NCI-H1417 (cell line): ENCODE results near the gene KDM6B.
A peak's percentile ranks its signal among the peaks of the same experiment; 100 is the strongest.

ENCODE experiments used
- DNase-seq, 3 experiments: peaks; one replicate each; lab custom pipeline; 2025; lab: John Stamatoyannopoulos, UW

Gene KDM6B

DNA sequence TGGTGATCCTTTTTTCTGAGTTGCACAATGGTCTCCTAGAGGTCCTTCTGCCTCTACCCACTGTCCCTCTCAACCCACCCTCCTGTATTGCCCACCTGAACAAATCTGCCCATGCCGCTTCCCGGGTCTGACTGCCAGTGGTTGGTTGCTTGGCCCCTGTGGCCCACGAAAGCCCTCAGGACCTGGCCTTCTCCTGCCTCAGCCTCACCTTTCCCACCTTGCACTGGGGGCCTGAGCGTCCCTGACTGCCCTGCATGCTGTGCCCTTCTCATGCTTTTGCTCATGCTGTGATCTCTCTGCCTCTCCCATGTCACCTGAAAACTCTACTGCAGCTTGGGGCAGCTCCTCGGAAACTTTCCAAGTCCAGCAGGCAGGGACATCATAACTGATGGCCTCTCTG, 13.8 kb upstream of the KDM6B start:
- DNase-seq = no peak

DNA sequence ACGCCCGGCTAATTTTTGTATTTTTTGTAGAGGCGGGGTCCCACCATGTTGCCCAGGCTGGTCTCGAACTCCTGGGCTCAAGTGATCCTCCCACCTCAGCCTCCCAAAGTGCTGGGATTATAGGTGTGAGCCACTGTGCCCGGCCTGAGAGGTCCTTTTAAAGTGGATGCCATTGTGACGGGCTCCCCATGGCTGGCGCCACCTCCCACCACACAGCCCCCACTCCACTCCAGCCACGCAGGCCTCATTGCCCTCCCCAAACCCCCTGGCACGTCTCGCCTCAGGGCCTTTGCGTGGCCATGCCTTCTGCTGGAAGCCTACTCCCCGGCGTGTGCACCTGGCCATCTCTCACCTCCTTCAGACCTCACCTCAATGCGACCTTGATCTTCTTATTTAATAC, 11.9 kb upstream of the KDM6B start:
- DNase-seq = no peak

DNA sequence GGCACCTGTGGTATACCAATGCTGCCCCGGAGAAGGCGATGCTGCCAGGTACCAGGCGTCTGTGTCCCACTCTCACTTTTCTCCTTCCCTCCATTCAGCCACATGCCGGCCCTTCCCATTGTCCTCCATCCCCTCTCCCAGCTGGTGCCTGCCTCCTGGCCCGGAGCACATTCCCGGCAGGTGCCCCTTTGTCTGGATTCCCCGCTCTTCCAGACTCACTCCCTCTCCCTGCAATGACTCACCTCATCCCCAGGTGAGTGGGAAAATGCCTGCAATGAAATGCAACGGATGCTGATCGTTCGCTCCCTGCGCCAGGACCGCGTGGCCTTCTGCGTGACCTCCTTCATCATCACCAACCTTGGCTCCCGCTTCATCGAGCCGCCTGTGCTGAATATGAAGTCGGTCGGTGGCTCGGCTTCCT, 10.4 kb upstream of the KDM6B start:
- DNase-seq = peak in 1 of 3 experiments; percentile 3

DNA sequence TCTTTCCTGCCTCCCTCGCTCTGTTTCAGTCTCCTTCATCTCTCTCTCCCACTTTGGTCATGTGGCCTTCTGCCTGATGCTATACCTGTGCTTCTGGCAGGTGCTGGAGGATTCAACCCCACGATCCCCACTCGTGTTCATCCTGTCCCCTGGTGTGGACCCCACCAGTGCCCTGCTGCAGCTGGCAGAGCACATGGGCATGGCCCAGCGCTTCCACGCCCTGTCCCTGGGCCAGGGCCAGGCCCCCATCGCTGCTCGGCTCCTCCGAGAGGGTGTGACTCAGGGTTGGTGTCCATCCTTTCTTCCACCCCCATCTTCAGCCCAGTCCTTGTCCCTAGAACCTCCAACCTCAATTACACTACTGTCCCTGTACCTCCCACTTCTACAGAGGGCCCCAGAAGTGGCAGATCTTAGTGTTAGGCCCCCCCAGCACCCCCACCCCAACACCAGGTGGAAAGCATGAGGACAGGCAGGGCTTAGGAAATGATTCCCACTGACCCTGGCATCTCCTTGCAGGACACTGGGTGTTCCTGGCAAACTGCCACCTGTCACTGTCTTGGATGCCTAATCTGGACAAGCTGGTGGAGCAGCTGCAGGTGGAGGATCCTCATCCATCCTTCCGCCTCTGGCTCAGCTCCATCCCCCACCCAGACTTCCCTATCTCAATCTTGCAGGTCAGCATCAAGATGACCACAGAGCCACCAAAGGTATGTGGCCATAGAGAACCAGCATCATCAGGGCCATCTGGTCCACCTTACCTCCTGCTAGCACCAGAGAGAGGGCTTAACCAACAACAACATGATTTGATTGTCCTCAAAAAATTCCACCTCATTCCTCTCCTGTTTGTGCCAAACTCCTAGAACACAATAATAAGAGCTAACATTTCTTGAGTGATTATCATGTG, 9.7 kb upstream of the KDM6B start:
- DNase-seq = no peak

DNA sequence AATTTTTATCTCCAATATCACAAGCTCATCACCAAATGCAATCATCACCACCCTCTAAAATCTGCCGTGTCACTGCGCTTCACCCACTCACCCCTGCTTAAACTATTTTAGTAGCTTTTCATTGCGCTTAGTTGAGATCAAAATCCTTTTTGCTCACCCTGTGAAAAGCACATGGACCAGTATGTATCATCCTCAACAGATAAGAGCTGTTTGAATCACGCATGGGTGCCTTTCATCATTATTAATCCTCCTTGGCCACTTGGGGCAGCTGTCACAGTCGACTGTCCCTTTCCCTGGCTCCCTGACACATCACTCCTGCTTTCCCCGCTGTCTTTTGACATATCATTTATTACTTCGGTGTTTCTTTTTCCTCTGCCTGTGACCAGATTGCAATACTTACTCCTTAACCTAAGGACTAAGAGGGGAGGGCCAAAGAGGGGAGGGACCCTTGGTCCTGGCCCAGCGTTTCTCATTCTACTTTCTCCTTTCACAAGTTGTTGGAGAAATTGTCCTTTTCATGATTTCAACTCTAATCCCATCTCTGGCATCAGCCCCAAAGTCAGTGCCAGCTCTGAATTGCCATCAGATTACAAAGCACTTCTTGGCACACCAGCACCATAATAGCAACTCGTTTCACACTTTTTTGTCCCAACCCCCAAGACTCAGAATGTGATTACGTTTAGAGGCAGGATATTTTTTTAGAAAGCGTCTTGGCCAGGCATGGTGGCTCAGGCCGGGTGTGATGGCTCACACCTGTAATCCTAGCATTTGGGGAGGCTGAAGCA, 8.6 kb upstream of the KDM6B start:
- peak in 2 of 3 experiments; percentile 1 to 8 for DNase-seq

DNA sequence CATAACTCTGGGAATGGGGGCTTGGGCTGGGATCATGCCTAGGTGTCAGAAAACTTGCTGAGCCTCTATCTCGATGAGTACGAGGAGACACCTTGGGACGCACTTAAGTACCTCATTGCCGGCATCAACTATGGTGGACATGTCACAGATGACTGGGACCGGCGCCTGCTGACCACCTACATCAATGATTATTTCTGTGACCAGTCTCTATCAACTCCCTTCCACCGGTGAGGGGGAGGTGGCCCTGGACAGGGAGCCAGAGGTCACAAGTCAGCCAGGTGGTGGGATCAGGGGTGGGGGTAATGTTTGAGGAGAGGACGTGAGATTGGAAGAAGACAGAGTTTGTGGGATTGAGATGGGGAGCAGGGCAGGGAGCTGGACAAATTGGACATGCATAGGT, 3.4 kb upstream of the KDM6B start:
- DNase-seq = no peak

DNA sequence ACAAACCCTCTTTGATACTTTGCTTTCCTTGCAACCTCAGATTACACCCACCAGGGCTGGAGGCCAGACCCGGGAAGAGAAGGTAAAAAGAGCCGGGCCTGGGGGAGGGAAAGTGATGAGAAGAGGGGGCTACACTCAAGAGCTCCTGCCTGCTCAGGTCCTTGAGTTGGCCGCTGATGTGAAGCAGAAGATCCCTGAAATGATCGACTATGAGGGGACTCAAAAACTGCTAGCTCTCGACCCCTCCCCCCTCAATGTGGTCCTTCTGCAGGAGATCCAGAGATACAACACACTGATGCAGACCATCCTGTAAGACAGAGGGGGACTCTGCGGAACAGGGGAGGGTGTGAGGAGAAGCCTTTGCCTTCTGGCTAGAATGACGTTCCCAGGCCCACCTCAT, 2.8 kb upstream of the KDM6B start:
- DNase-seq = no peak

DNA sequence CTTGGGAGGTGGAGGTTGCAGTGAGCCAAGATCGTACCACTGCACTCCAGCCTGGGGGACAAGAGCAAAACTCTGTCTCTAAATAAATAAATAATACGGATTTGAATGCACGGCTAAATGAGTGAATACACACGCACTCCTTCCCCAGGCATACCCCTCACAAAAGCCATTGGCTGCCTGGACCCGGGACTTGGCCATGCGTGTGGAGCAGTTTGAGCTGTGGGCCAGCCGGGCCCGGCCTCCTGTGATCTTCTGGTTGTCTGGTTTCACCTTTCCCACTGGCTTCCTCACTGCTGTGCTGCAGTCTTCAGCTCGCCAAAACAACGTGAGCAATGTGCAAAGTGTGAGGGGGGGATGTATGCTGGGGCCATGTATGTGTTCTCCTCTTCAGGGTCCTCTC, 1.6 kb upstream of the KDM6B start:
- no peak for DNase-seq

DNA sequence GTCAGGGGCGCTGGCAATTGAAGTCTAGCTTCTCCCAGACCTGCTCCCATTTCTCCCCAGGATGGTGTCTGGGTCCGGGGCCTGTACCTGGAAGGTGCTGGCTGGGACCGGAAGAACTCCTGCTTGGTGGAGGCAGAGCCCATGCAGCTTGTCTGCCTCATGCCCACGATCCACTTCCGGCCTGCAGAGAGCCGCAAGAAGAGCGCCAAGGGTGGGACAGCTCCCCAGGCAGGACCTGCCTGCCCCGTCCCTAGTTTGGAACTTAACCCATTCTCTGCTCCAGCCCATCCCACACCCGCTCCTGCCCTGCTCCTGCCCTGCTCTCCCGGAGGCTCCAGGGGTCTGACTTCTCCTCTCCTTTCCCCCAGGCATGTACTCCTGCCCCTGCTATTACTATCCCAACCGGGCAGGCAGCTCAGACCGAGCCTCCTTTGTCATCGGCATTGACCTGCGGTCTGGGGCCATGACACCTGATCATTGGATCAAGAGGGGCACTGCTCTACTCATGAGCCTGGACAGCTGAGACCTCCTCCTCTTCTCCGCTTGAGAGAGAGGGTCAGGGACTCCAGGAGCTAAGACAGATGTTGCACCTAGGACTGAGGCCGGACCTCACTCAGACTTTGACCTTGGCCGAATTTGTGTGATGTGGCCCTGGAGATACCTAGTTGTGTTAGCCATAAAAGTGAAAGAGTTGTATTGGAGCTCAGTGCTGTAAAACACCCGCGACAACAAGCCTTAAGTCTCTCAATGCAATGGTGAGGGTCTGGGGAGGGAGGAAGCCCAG, 814 bp upstream of the KDM6B start:
- DNase-seq = no peak

DNA sequence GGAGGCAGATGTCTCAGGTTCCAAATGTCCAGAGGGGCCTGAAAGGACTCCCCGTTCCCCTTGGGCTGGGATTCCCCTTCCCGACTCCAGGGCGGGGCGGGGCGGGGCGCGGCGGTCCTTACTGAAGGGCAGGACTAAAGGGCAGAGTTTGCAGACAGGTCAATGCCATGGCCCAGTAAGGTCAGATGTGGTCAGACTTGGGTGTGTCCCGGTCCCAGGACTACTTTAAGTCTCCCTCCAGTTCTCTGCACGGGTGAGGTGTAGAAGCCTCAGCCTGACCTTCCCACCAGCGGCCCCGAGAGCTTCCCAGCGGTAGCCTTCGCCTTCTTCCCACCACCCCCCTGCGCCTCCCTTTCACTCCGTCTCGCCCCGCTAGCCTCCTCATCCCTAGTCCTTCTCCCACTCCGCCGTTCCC, 532 bp downstream of the KDM6B start:
- no peak for DNase-seq

DNA sequence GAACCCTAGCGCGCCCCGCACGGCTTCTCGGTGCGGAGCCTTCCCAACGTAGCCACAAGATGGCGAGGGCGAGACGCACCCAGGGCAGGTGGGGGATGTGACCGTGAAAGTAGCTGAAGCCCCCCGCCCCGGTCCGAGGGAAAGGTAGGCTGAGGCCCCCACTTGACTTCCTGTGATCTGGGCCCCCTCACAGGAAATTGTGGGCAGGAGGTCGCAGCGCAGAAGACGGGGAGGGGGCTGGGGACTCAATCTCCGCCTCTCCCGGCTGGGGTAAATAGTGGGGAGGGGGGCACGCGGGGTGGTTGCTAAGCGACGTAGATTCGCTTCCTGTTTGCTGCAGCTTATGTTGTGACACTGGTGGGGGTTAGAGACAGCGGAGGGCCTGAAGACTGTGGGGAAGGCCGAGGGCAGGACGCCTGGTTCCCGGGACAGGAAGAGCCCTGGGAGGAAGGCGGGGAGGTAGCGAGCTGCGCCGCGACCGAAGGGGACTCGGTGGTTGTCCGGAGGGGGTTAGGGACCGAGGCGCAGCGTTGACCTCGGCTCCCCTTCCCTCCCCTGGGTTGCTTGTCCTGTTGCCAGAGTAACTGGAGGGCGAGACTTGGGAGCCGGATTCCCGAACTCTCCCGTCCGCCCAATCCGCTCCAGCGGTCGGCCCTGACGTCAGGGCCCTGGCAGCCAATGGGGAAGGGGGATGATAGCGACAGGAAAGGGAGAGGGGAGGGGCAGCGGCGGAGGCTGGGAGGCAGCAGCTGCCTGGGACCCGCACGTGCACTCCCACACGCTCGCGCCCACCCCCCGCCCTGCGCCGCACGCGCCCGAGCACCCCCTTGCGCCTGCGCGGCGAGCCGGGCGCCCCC, 1.2 kb downstream of the KDM6B start:
- DNase-seq = peak; percentile 88 to 98 (median 94)

DNA sequence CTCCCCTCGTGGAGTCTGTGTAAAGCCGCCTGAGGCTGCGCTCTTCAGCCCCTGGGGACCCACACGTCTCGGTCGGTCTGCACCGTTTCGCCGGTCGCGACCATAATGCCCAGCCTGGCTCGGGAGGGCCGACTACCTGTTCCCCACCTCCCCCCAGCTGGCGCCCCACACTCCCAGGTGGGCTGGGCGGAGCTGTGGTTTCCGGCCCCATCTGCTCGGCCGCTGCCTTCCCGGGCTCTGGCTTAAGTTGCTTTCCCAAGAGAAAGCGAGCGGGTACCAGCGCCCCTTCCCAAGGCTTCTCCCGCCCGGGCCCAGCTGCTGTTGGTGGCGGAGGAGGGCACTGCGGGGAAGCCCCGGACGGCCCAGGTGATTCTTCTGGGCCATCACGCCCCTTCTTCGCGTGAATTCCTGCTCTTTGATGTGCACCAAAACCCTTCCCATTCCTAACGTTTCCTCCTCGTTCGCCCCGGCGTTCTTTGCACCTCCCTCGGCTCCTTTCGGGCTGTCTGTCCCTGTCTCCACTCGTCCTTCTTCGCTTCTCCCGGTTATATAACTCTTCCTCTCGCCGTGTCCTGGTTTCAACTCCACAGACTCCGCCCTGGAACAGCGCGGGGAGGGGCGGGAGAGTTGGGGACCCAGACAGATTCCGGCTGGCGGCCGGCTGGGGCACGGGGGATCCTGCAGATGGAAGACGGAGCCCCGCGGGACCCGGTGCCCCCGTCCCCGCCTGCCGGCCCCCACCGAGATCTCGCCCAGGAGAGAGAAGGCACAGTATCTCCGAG, 2.0 kb downstream of the KDM6B start:
- DNase-seq = peak; percentile 31 to 66 (median 63)

DNA sequence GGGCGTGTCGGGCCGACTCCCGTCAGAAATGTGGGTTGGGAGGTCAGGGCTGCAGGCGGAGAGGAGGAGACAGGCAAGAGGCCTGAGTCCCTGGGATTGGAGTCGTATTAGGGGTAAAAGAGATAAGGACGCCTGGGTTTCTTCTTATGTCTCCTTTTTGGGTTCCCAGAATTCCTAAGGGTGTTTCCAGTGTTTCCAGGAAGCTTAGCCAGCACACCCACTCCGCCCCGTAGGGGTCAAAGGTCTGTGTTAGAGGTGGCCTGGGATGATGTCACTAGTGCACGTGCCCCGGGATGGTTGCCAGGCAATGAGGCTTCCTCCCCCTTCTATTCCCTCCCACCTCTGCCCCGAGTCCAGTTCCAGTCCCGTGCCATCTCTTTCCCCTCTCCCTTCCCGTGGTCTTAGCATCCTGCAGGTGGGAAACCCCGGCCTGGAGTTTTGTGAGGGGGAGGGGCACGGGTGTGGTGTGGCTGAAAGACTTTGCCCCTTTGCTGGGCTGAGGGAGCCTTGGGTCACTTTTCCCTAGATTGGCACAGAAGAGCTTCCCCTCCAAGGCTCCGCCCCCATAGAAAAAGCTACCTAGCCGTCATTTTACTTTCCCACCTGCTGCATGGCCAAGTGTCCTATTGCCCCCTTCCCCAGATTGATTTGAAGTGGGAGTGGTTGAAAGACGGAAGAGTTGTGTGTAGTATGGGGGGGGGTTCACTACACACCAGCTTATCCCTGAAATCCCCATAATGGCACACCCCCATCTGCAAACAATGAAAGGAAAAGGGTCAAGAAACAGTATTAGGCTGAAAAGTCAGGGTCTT, 2.8 kb downstream of the KDM6B start:
- peak; percentile 85 to 95 (median 89) for DNase-seq

DNA sequence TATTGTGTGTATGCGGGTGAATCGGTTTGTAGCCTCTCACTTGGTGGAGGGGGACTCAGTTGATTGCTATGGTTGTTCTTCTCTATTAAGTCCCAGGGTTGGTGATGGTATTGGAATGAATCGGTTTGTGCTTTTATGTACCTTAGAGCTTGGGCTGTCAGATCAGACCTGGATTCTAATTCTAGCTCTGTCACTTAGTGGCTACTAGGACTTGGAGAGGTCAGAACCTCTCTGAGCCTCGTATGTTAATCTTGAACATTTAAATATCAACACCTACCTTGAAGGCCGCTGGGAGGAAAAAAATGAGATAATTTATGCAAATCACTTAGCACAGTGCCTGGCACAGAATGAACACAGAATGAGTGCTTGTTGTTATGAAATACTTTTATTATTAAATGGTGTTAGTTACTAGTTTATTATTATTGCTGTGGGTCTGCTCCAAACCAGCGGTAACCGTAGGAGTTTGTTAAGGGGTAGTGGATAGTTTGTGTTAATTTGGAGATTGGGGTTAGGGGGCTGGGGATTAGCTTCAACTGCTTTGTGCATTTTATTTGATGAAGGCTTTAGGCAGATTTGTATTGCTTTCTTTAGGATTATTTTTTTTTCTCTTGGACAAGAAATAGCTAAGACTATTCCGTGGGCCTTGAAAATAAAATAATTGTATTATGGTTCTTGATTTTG, 3.5 kb downstream of the KDM6B start:
- peak in 2 of 3 experiments; percentile 46 to 54 for DNase-seq

DNA sequence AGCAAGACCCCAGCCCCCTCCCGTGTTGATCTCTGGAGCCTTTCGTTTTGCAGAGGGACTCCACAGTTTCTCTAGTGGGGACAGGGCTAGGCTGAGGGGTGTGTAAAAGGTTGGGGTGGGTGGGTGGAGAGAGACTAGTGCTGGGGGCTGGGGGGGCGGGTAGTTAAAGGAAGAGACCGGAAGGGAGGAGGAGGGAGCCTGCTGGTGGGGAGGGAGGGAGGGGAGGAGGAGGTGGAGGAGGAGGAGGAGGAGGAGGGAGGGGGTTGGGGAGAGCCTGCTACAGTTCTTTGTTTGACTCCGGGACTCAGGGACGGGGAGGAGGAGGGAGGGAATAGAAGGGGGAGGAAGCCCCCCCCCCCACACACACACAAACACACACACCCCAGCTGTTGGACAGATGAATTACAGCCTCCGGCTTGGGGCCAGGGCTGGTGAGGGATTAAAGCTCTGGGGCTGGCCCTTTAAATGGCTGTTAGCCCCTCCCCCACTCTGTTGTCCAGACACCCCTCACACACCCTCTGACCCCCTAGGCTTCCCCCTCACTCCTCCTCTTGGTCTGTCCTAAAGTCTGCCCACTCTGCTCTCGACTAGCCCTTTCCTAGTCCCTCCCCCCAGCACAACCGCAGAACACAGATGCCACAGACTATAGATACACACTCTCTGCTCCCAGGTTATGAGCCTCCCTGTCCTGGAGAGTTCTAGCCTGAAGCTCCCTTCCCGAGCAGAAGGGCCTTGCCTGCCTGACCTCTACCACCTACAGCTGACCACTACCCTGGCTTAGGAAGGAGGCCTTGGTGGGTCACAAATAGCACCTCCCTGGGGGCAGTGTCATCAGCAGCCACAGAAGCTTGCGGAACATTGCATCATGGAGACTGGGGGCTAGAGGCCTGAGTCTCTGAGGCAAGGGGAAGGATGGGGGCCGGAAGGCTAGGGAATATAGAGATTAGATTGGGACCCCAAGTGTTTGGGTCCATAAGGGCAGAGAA, 4.4 kb downstream of the KDM6B start:
- peak; percentile 3 to 63 (median 47) for DNase-seq

DNA sequence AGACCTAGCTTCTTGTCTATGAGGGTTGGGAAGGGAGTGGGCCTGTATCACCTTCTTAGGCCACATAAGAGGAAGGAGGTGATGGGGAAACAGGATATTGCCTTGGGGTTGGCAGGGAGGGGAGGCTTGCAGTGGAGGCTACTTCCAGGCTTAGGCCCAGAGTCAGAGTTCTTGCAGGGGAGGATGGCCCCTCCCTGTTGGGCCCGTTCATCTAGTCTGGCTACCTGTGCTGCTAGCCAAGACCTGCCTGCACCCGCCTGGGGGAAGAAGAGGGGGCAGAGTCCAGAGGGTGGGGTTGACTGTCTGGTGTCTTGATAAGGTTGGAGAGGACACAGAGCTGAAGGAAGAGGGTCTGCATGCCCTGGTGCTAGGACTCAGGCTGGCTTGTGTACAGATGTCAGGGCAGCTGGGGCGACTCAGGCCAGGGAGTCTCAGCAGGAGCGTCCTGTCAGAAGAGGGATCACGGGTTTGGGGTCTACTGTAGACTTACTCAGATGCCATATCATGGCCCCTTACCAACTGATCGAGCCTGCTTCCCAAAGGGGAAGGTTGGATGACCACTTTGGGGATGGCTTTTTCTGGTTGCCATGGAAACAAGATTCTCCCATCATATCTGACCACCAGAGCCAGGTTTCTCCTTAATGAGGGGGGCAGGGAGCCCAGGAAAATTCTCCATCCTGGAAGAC, 5.3 kb downstream of the KDM6B start:
- DNase-seq = no peak

DNA sequence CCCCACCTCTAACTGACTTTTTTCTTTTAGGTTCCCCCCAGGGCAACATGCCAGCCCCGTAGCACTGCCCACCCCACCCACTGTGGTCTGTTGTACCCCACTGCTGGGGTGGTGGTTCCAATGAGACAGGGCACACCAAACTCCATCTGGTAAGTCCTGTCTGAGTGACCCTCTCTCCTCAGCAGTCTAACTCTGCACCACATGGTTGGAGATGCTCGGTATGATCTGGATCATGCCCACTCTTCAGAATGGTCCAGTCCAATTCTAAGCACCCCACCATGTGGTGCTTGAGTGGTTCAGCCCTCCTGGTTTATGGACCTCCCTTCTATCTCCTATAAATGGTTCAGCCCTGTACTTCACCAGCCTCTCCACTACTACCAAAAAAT, 5.9 kb downstream of the KDM6B start:
- DNase-seq = no peak
